Stimulated activated CD4-positive, alpha-beta T cell treated with anti-CD3 and anti-CD28 coated beads, Interleukin-15, amount 100 ng/mL, for 48 hours (primary cell): ENCODE results near the gene MGAT5.

Source experiments
- DNase-seq, 2 donors: peaks; one replicate each; pipeline ENCODE4 v3.0.0-alpha.2; 2020; ENCODE audit warnings: low read depth in 2 of 2

Gene MGAT5

DNA sequence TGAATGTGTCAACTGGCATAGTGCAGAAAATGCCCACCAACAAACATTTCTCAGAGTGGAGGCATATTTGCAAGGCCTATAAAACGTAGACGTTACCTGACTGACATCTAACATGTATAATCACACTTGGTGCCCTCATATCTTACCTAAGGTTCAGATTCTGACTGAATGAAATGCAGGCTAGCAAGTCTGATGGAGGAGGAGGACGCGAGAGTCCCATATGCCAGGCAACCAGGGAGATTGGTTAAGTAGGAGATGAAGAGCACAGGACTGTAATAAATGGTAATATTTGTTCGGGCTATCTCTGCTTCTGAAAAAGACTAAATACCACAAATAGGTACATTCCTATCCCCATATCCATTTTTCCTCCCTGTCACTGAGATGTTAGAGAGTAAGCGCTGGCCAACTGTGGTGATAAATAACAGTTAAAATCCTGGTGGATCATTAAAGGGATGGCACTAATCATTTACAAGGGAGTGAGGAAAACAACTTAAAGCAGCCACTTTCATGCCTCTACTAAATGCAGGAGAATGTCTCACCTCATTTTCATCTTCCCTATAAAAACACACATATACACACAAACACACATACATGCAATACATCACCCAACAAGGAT, 247.7 kb downstream of the MGAT5 start:
- DNase-seq = no peak

GRCh38 chr2:134502104-134502503, 248.2 kb downstream of the MGAT5 start:
- DNase-seq = no peak
